Calu3 (cell line): ENCODE results near the gene PCDHB16. TPM values are rescaled to one million over a fixed set of nuclear protein-coding genes. Genes with fewer than 3 reads are reported as not detected.
"Not testable (repeated sequence)": the region's sequence is repeated elsewhere in the genome, so short reads cannot be mapped to it uniquely, and the experiment has no call there.

Experiments
- BruUV-seq: library from RNA; stranded (reverse); fragments of 400-500 nt; replicated peaks from 2 replicates; lab custom pipeline; 2021; lab: Mats Ljungman, UMichigan
- CTCF ChIA-PET: fragments of 300-600 bp; sonication (Branson Sonifier 250); formaldehyde crosslinking; loops from one replicate; lab custom pipeline; 2022; ENCODE audit warnings: antibody characterized with exemption; lab: Charles Lee
- DNase-seq: peaks from one replicate; pipeline ENCODE4 v3.0.0; 2022
- H3K27ac Mint-ChIP-seq: one replicate; pipeline ENCODE4 v1.8.0; 2022; ENCODE audit warnings: mixed read lengths; ENCODE audit not compliant: unreplicated experiment
- H3K27me3 Mint-ChIP-seq: one replicate; pipeline ENCODE4 v1.8.0; 2022; ENCODE audit warnings: mixed read lengths; ENCODE audit not compliant: unreplicated experiment
- H3K36me3 Mint-ChIP-seq: one replicate; pipeline ENCODE4 v1.8.0; 2022; ENCODE audit warnings: mild to moderate bottlenecking, moderate library complexity, mixed read lengths; ENCODE audit not compliant: insufficient read depth, unreplicated experiment
- H3K4me1 Mint-ChIP-seq: one replicate; pipeline ENCODE4 v1.8.0; 2022; ENCODE audit warnings: mild to moderate bottlenecking, low read depth, mixed read lengths; ENCODE audit not compliant: unreplicated experiment
- H3K4me3 Mint-ChIP-seq: one replicate; pipeline ENCODE4 v1.8.0; 2022; ENCODE audit warnings: mild to moderate bottlenecking, low read depth, moderate library complexity, mixed read lengths; ENCODE audit not compliant: unreplicated experiment
- H3K9me3 Mint-ChIP-seq: one replicate; pipeline ENCODE4 v1.8.0; 2022; ENCODE audit warnings: low read depth, mixed read lengths; ENCODE audit not compliant: unreplicated experiment
- CTCF ChIP-seq: fragments of 200-600 bp; IDR thresholded peaks from one replicate; pipeline ENCODE4 v1.8.0; 2022; ENCODE audit warnings: antibody characterized with exemption; ENCODE audit not compliant: unreplicated experiment
- intact Hi-C: fragments of 100-400 bp; cut with micrococcal nuclease; formaldehyde crosslinking; loops from one replicate; pipeline ENCODE4 v1.10.0; 2022; ENCODE audit not compliant: unreplicated experiment
- total RNA-seq: library from RNA; stranded (reverse); gene quantifications from 2 replicates; pipeline ENCODE4 v1.2.3, GENCODE V29; 2022

Gene PCDHB16
- total RNA-seq, 1 experiment from 2014 or later: 0.35 TPM

- H3K36me3 Mint-ChIP-seq: no peaks in the 10 kb centered on the region
- no peak within 1 kb of the TSS for H3K27ac Mint-ChIP-seq
- no peak for DNase-seq
- CTCF ChIA-PET: no interaction called here
- no peaks in the 10 kb centered on the region for H3K27me3 Mint-ChIP-seq
- peaks cover 15% of the 10 kb centered on the region for H3K9me3 Mint-ChIP-seq
- no TSS peak for BruUV-seq
- intact Hi-C loops: no loop called here
- no peak for TF ChIP-seq CTCF
- no peaks in the 10 kb centered on the region for H3K4me1 Mint-ChIP-seq
- no peak within 1 kb of the TSS for H3K4me3 Mint-ChIP-seq
These were observed 32.4 kb upstream of the PCDHB16 start, which contains the start of gene PCDHB6 for GRCh38 chr5:141149812-141150211. Gene PCDHB6, plus strand, starts transcription at chr5:141150057. Its CDS starts 201 bp downstream, at chr5:141150258.

DNA sequence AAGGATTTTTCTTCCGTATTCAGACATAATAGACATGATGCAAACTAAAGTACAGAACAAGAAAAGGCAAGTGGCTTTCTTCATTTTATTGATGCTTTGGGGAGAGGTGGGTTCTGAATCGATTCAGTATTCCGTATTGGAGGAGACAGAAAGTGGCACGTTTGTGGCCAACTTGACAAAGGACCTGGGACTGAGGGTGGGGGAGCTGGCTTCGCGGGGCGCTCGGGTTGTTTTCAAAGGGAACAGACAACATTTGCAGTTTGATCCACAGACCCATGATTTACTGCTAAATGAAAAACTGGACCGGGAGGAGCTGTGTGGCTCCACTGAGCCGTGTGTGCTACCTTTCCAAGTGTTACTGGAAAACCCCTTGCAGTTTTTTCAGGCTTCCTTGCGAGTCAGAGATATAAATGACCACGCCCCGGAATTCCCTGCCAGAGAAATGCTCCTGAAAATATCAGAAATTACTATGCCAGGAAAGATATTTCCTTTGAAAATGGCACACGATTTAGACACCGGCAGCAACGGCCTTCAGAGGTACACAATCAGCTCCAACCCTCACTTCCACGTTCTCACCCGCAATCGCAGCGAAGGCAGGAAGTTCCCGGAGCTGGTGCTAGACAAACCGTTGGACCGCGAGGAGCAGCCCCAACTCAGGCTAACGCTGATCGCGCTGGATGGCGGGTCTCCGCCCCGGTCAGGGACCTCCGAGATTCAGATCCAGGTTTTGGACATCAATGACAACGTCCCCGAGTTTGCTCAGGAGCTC lies 31.8 kb upstream of the PCDHB16 start:
- no peaks in the 10 kb centered on the region for H3K4me1 Mint-ChIP-seq
- peaks cover 17% of the 10 kb centered on the region for H3K9me3 Mint-ChIP-seq
- no peak overlapping the region for H3K4me3 Mint-ChIP-seq
- BruUV-seq: no TSS peak
- no peak overlapping the region for H3K27ac Mint-ChIP-seq
- no peaks in the 10 kb centered on the region for H3K36me3 Mint-ChIP-seq
- no peak for DNase-seq
- intact Hi-C loops: no loop called here
- no peaks in the 10 kb centered on the region for H3K27me3 Mint-ChIP-seq
- no peak for TF ChIP-seq CTCF
- CTCF ChIA-PET: no interaction called here

- H3K27ac Mint-ChIP-seq: no peak overlapping the region
- H3K27me3 Mint-ChIP-seq: no peaks in the 10 kb centered on the region
- no peaks in the 10 kb centered on the region for H3K4me1 Mint-ChIP-seq
- peaks cover 15% of the 10 kb centered on the region for H3K9me3 Mint-ChIP-seq
- TF ChIP-seq CTCF: no peak
- H3K4me3 Mint-ChIP-seq: no peak overlapping the region
- no peak for DNase-seq
- CTCF ChIA-PET: no interaction called here
- BruUV-seq: no TSS peak
- H3K36me3 Mint-ChIP-seq: no peaks in the 10 kb centered on the region
- intact Hi-C loops: no loop called here
These were observed 31.2 kb upstream of the PCDHB16 start for GRCh38 chr5:141150993-141151325.

GRCh38 chr5:141151632-141152031 lies 30.6 kb upstream of the PCDHB16 start:
- H3K36me3 Mint-ChIP-seq, intact Hi-C loops, BruUV-seq, H3K27me3 Mint-ChIP-seq, H3K4me3 Mint-ChIP-seq, CTCF ChIA-PET, H3K4me1 Mint-ChIP-seq, DNase-seq, H3K27ac Mint-ChIP-seq: not testable (repeated sequence)
- H3K9me3 Mint-ChIP-seq: peaks cover 14% of the 10 kb centered on the region

DNA sequence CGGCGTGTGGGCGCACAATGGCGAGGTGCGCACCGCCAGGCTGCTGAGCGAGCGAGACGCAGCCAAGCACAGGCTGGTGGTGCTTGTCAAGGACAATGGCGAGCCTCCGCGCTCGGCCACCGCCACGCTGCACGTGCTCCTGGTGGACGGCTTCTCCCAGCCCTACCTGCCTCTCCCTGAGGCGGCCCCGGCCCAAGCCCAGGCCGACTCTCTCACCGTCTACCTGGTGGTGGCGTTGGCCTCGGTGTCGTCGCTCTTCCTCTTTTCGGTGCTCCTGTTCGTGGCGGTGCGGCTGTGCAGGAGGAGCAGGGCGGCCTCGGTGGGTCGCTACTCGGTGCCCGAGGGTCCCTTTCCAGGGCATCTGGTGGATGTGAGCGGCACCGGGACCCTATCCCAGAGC lies 30.1 kb upstream of the PCDHB16 start:
- CTCF ChIA-PET: not testable (repeated sequence)

More for the DNA sequence above, 30.1 kb upstream of the PCDHB16 start:
- H3K4me3 Mint-ChIP-seq, H3K27ac Mint-ChIP-seq, intact Hi-C loops, H3K36me3 Mint-ChIP-seq, BruUV-seq, H3K4me1 Mint-ChIP-seq, DNase-seq, H3K27me3 Mint-ChIP-seq: not testable (repeated sequence)
- peaks cover 14% of the 10 kb centered on the region for H3K9me3 Mint-ChIP-seq
